Measurements from ENCODE around the gene NADSYN1.

Gene NADSYN1

GRCh38 chr11:71499125-71499524 lies 46.1 kb downstream of the NADSYN1 start:
- no peak overlapping the region for H3K27ac ChIP-seq (ENCODE audit: low read depth, low read length, poor library complexity, severe bottlenecking)
- H4K20me1 ChIP-seq (ENCODE audit: insufficient read depth, low read length), result no peaks in the 10 kb centered on the region
- TF ChIP-seq CTCF (IDR thresholded peaks at IDR 0.05; ENCODE audit: low read length), result no peak
- no peak for TF ChIP-seq EZH2 (IDR thresholded peaks at IDR 0.05; ENCODE audit: borderline replicate concordance, low read length)
- no peak overlapping the region for H3K4me2 ChIP-seq (ENCODE audit: low read length)
- H3K27me3 ChIP-seq (ENCODE audit: insufficient read depth, low read length), result no peaks in the 10 kb centered on the region
- H3K9ac ChIP-seq (ENCODE audit: low read length), result no peak overlapping the region
- no peaks in the 10 kb centered on the region for H3K9me2 ChIP-seq (ENCODE audit: low read depth, low read length)
- no peak overlapping the region for H2AFZ ChIP-seq (ENCODE audit: low read length)
- H3K36me3 ChIP-seq (ENCODE audit: insufficient read depth, low read length), result peaks cover 34% of the 10 kb centered on the region
- no peaks in the 10 kb centered on the region for H3K9me3 ChIP-seq (ENCODE audit: low read length)
- no peak overlapping the region for H3K4me3 ChIP-seq (ENCODE audit: low read depth, low read length, poor library complexity, severe bottlenecking)
- no peaks in the 10 kb centered on the region for H3K4me1 ChIP-seq (ENCODE audit: insufficient read depth, low read length, severe bottlenecking)
- H3K79me2 ChIP-seq (ENCODE audit: insufficient read depth, low read length), result no peaks in the 10 kb centered on the region
- no peaks in the 10 kb centered on the region for H3F3A ChIP-seq (ENCODE audit: insufficient read depth, low read length)

DNA sequence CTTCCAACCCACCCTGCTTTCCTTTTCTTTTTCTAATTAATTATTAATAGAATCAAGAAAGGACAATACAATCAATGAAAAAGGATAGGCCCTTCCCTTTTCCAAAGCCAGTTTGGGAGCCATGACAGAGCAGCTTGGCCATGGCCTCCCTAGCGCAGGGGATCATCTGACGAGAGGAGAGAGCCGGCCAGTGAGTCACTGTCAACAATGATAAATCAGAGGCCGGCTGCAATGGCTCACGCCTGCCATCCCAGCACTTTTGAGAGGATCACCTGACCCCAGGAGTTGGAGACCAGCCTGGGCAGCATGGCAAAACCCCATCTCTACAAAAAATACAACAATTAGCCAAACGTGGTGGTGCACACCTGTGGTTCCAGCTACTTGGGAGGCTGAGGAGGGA lies 46.5 kb downstream of the NADSYN1 start:
- H3K4me1 ChIP-seq (ENCODE audit: insufficient read depth, low read length, severe bottlenecking), result no peaks in the 10 kb centered on the region
- no peaks in the 10 kb centered on the region for H3K9me3 ChIP-seq (ENCODE audit: low read length)
- H3K9me2 ChIP-seq (ENCODE audit: low read depth, low read length), result no peaks in the 10 kb centered on the region
- H3K27me3 ChIP-seq (ENCODE audit: insufficient read depth, low read length), result no peaks in the 10 kb centered on the region
- no peak overlapping the region for H3K4me3 ChIP-seq (ENCODE audit: low read depth, low read length, poor library complexity, severe bottlenecking)
- no peak overlapping the region for H2AFZ ChIP-seq (ENCODE audit: low read length)
- no peak overlapping the region for H3K4me2 ChIP-seq (ENCODE audit: low read length)
- H3K9ac ChIP-seq (ENCODE audit: low read length), result no peak overlapping the region
- no peak overlapping the region for H3K27ac ChIP-seq (ENCODE audit: low read depth, low read length, poor library complexity, severe bottlenecking)
- TF ChIP-seq EZH2 (IDR thresholded peaks at IDR 0.05; ENCODE audit: borderline replicate concordance, low read length), result no peak
- TF ChIP-seq CTCF (IDR thresholded peaks at IDR 0.05; ENCODE audit: low read length), result no peak
- no peaks in the 10 kb centered on the region for H4K20me1 ChIP-seq (ENCODE audit: insufficient read depth, low read length)
- H3K36me3 ChIP-seq (ENCODE audit: insufficient read depth, low read length), result peaks cover 34% of the 10 kb centered on the region
- H3K79me2 ChIP-seq (ENCODE audit: insufficient read depth, low read length), result no peaks in the 10 kb centered on the region
- H3F3A ChIP-seq (ENCODE audit: insufficient read depth, low read length), result no peaks in the 10 kb centered on the region

DNA sequence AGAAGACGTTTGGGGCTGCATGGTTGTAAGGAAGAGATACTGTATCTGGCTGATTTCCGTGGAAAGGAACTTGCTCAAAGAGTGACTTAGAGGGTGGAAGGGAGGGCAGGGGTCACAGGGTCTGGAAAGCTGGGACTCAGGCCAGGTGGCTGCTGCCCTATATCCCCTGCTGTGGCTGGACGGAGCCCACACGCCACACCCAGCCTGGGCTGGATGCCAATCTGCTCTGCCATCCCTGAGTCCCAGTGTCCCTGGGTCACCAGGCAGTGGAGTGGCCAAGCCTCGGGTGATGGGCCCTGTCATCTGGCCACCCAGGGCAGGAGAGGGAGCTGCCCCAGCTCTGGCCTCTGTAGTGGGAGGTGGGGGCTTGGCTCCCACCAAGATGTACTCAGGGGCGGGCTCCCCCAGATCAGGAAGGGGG lies 47.6 kb downstream of the NADSYN1 start:
- no peaks in the 10 kb centered on the region for H4K20me1 ChIP-seq (ENCODE audit: insufficient read depth, low read length)
- H3K27ac ChIP-seq (ENCODE audit: low read depth, low read length, poor library complexity, severe bottlenecking), result no peak overlapping the region
- TF ChIP-seq CTCF (IDR thresholded peaks at IDR 0.05; ENCODE audit: low read length) (no peak), EZH2 (IDR thresholded peaks at IDR 0.05; ENCODE audit: borderline replicate concordance, low read length) (no peak)
- no peaks in the 10 kb centered on the region for H3F3A ChIP-seq (ENCODE audit: insufficient read depth, low read length)
- no peaks in the 10 kb centered on the region for H3K79me2 ChIP-seq (ENCODE audit: insufficient read depth, low read length)
- H3K4me1 ChIP-seq (ENCODE audit: insufficient read depth, low read length, severe bottlenecking), result no peaks in the 10 kb centered on the region
- no peaks in the 10 kb centered on the region for H3K27me3 ChIP-seq (ENCODE audit: insufficient read depth, low read length)
- H3K9ac ChIP-seq (ENCODE audit: low read length), result no peak overlapping the region
- H3K4me3 ChIP-seq (ENCODE audit: low read depth, low read length, poor library complexity, severe bottlenecking), result no peak overlapping the region
- no peak overlapping the region for H2AFZ ChIP-seq (ENCODE audit: low read length)
- peaks cover 34% of the 10 kb centered on the region for H3K36me3 ChIP-seq (ENCODE audit: insufficient read depth, low read length)
- H3K4me2 ChIP-seq (ENCODE audit: low read length), result no peak overlapping the region
- no peaks in the 10 kb centered on the region for H3K9me3 ChIP-seq (ENCODE audit: low read length)
- H3K9me2 ChIP-seq (ENCODE audit: low read depth, low read length), result no peaks in the 10 kb centered on the region
